Brain microvascular endothelial cell (primary cell): Measurements from ENCODE around the gene CPZ.

Experiments used
- DNase-seq: peaks from one replicate; pipeline ENCODE4 v3.0.0-alpha.2; 2020
- H3K27ac ChIP-seq: fragments of 250-450 bp; sonication (Bioruptor Pico); 2 replicates; pipeline ENCODE4 v1.5.1; 2020; ENCODE audit warnings: mild to moderate bottlenecking, moderate library complexity
- H3K27me3 ChIP-seq: fragments of 250-450 bp; sonication (Bioruptor Pico); replicated peaks from 2 replicates; pipeline ENCODE4 v1.5.1; 2020; ENCODE audit warnings: mild to moderate bottlenecking
- H3K36me3 ChIP-seq: fragments of 250-450 bp; sonication (Bioruptor Pico); replicated peaks from 2 replicates; pipeline ENCODE4 v1.5.1; 2020; ENCODE audit warnings: mild to moderate bottlenecking
- H3K4me3 ChIP-seq: 2 replicates; pipeline ENCODE4 v1.5.1; 2011; ENCODE audit warnings: low read depth, mild to moderate bottlenecking, control low read depth, low read length, moderate library complexity
- in situ Hi-C: cut with HindIII; loops from 2 replicates; pipeline ENCODE4 v1.10.0; 2017; ENCODE audit warnings: low sequenced_read_pairs, low pct_ligation_motif_present
- TF ChIP-seq, protein P1 (sequence below): IDR thresholded peaks from 2 replicates; pipeline ENCODE4 v1.5.1; 2011; ENCODE audit warnings: low read depth, mild to moderate bottlenecking, moderate library complexity, low read length, control low read depth, inconsistent platforms; ENCODE audit errors: missing control alignments

The CPZ gene

GRCh38 chr4:8664031-8664805 is 71.7 kb downstream of the CPZ start:
- no peak overlapping the region for H3K27ac ChIP-seq
- no peaks in the 10 kb centered on the region for H3K27me3 ChIP-seq
- in situ Hi-C loops = no loop called here
- H3K36me3 ChIP-seq = no peaks in the 10 kb centered on the region
- no peak for DNase-seq
- TF ChIP-seq, protein P1, sequence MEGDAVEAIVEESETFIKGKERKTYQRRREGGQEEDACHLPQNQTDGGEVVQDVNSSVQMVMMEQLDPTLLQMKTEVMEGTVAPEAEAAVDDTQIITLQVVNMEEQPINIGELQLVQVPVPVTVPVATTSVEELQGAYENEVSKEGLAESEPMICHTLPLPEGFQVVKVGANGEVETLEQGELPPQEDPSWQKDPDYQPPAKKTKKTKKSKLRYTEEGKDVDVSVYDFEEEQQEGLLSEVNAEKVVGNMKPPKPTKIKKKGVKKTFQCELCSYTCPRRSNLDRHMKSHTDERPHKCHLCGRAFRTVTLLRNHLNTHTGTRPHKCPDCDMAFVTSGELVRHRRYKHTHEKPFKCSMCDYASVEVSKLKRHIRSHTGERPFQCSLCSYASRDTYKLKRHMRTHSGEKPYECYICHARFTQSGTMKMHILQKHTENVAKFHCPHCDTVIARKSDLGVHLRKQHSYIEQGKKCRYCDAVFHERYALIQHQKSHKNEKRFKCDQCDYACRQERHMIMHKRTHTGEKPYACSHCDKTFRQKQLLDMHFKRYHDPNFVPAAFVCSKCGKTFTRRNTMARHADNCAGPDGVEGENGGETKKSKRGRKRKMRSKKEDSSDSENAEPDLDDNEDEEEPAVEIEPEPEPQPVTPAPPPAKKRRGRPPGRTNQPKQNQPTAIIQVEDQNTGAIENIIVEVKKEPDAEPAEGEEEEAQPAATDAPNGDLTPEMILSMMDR = no peak
- H3K4me3 ChIP-seq = no peak overlapping the region

DNA sequence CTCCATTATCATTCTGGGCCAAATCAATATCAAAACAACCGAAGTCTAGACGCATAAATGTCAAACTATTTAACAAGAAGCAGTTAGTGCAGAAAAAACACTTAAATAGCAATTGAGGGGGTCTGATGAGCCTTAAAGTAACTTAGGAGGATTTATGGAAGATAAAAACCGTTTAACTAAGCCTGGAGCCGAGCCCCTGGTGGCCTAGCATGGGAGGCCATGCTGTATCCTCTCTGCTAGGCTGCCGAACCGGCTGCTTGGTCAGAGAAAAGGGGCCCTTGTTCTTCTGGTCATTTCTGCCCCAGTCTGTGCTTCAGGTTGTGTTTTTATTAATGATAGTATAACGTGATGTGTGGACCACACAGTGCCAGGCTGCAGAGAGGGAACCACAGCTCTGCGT is 72.4 kb downstream of the CPZ start:
- no peak for DNase-seq
- Histone ChIP-seq H3K27me3 (no peaks in the 10 kb centered on the region), H3K4me3 (no peak overlapping the region), H3K27ac (no peak overlapping the region), H3K36me3 (no peaks in the 10 kb centered on the region)
- in situ Hi-C loops = no loop called here
- TF ChIP-seq, protein P1 = no peak

DNA sequence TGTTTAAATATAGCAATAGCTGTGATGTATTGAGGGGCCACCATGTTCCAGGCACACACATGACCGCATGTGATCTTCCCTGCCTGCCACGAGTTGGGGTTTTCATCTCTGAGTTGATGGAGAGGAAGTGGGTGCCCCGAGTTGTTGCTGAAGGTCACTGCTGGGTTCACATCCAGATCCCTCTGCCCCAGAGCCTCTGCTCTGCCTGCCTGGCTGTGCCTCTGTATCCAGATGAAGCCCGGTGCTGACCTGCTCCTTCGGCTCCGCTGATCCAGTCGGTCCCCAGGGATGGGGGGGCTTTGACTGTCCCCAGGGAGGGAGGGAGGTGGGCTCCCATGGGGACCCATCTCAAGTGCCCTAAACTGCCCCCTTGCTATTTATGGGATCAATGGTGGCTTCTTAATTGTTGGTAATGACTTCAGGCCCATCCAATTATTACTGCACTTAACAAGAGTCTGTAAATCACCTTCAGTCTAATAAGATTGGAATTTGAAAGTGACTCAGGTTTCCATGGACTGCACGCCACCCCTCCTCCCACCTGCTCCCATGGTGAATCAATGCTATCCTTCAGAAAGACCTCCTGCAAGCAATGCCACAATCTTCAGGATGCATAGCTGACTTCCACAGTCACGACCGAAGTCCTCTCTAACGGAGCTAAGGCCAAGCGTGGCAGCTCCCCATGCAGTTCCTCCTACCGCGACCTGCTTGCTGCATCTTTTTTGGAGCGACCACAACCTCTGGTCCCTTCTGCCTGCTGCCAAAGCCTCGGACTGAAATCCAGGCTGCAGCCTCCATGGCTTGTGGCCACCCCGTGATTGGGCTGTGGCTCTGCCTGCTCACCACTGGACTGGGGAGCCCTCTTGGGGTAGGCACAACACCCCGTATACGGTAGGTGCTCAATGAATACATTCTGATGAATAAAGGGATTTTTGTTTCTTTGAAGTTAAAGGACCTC is 73.1 kb downstream of the CPZ start:
- TF ChIP-seq, protein P1 = no peak
- H3K36me3 ChIP-seq = no peaks in the 10 kb centered on the region
- DNase-seq = no peak
- H3K27ac ChIP-seq = no peak overlapping the region
- no peaks in the 10 kb centered on the region for H3K27me3 ChIP-seq
- in situ Hi-C loops = no loop called here
- no peak overlapping the region for H3K4me3 ChIP-seq

DNA sequence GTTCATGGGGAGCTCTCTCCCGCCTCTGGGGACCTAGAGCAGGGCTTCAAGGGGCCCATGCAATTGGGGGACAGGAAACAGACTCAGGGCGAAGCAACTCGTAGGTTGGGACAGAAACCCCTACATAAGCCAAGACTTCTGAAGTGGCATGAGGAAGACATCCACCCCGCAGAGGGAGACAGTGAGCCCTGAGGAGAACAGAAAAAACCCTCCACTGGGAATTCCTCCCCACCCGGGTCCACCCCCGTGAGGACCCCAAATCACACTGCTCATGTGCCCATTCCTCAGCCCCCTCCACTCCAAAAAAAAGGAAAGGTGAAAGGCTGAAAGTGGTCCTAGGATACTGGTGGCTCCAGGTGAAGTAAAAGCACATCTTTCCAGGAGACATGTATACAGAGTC is 74.0 kb downstream of the CPZ start:
- in situ Hi-C loops = no loop called here
- H3K36me3 ChIP-seq = no peaks in the 10 kb centered on the region
- no peak for DNase-seq
- H3K27ac ChIP-seq = no peak overlapping the region
- H3K4me3 ChIP-seq = no peak overlapping the region
- TF ChIP-seq, protein P1 = no peak
- no peaks in the 10 kb centered on the region for H3K27me3 ChIP-seq
